GM18873 (cell line): ENCODE results near the gene SMARCD3.

ENCODE experiments used
- ATAC-seq: cut with Tn5 transposase; IDR thresholded peaks from one replicate; pipeline ENCODE4 v1.9.1; 2021; ENCODE audit warnings: mild to moderate bottlenecking, moderate library complexity, moderate number of reproducible peaks; ENCODE audit not compliant: unreplicated experiment, low FRiP score

The SMARCD3 gene

GRCh38 chr7:151250181-151251132, 2.0 kb upstream of the SMARCD3 start:
- no peak for ATAC-seq

GRCh38 chr7:151249732-151250072, 1.2 kb upstream of the SMARCD3 start:
- ATAC-seq: no peak

- ATAC-seq: no peak
Observed at GRCh38 chr7:151249034-151249731, 689 bp upstream of the SMARCD3 start.

- no peak for ATAC-seq
Observed at GRCh38 chr7:151247611-151248345, 716 bp downstream of the SMARCD3 start.

GRCh38 chr7:151246851-151247580, 1.5 kb downstream of the SMARCD3 start:
- no peak for ATAC-seq

- ATAC-seq: no peak
Observed at GRCh38 chr7:151246102-151246850, 2.2 kb downstream of the SMARCD3 start.

GRCh38 chr7:151245360-151246101, 3.0 kb downstream of the SMARCD3 start:
- ATAC-seq: no peak

- ATAC-seq: no peak
Observed at GRCh38 chr7:151244841-151245346, 3.6 kb downstream of the SMARCD3 start.

GRCh38 chr7:151244196-151244840, 4.2 kb downstream of the SMARCD3 start:
- no peak for ATAC-seq

GRCh38 chr7:151243408-151244195, 4.9 kb downstream of the SMARCD3 start:
- ATAC-seq: no peak

- ATAC-seq: no peak
Observed at GRCh38 chr7:151243045-151243349, 5.5 kb downstream of the SMARCD3 start.

GRCh38 chr7:151242159-151243044, 6.1 kb downstream of the SMARCD3 start:
- no peak for ATAC-seq

- ATAC-seq: no peak
Observed at GRCh38 chr7:151241755-151242096, 6.8 kb downstream of the SMARCD3 start.

- ATAC-seq: no peak
Observed at GRCh38 chr7:151240942-151241754, 7.3 kb downstream of the SMARCD3 start.

- ATAC-seq: no peak
Observed at GRCh38 chr7:151240536-151240935, 8.0 kb downstream of the SMARCD3 start.

- ATAC-seq: no peak
Observed at GRCh38 chr7:151239837-151240459, 8.5 kb downstream of the SMARCD3 start.
